ENCODE data around the gene KLF1.
A peak's percentile ranks its signal among the peaks of the same experiment; 100 is the strongest.
"Not testable (repeated sequence)": the region's sequence is repeated elsewhere in the genome, so short reads cannot be mapped to it uniquely, and the experiment has no call there.

The KLF1 gene

GRCh38 chr19:12846613-12847012, 40.4 kb downstream of the KLF1 start:
- not testable (repeated sequence) for H3K27me3 ChIP-seq (ENCODE audit: control insufficient read depth in 3 of 3, insufficient read depth in 3 of 3, low read depth in 1 of 3, low read length in 3 of 3); H4K8ac ChIP-seq (ENCODE audit: low read depth, low read length); H3K9ac ChIP-seq (ENCODE audit: low read depth, low read length, poor library complexity); H2AFZ ChIP-seq (ENCODE audit: low read length); H2BK120ac ChIP-seq (ENCODE audit: low read depth, low read length); H3K18ac ChIP-seq (ENCODE audit: low read length); H2BK5ac ChIP-seq (ENCODE audit: low read length); H3K23ac ChIP-seq (ENCODE audit: low read depth, low read length, poor library complexity); H2AK5ac ChIP-seq (ENCODE audit: low read depth, low read length); H3K14ac ChIP-seq (ENCODE audit: low read length); H3K9me3 ChIP-seq (replicated peaks in 1 of 2; ENCODE audit: control insufficient read depth in 2 of 2, insufficient read depth in 1 of 2, low read depth in 1 of 2, low read length in 2 of 2); DNase-seq (ENCODE audit: low spot score); H3K4me1 ChIP-seq (ENCODE audit: control insufficient read depth in 2 of 2, insufficient read depth in 1 of 2, low read depth in 1 of 2, low read length in 2 of 2); H3K27ac ChIP-seq (replicated peaks; ENCODE audit: low read length); H3K79me1 ChIP-seq (ENCODE audit: low read depth, low read length); H3K4me3 ChIP-seq (ENCODE audit: low read length in 2 of 2); H2BK12ac ChIP-seq (ENCODE audit: low read length); H3K4me2 ChIP-seq (ENCODE audit: insufficient read depth, low read length, poor library complexity, severe bottlenecking); H3K4ac ChIP-seq (ENCODE audit: low read length); H2BK15ac ChIP-seq (ENCODE audit: low read length); H4K91ac ChIP-seq (ENCODE audit: low read depth, low read length, poor library complexity)
- WGBS, 2 donors (ENCODE audit: extremely low coverage in 2 of 2, insufficient read length in 2 of 2, insufficient replicate concordance in 1 of 2) = no CpG with 5 or more reads among the region's 7 CpGs
- peaks cover 4 to 11% of the 10 kb centered on the region in 2 donors for H3K36me3 ChIP-seq (replicated peaks in 1 of 2; ENCODE audit: control insufficient read depth in 2 of 2, insufficient read depth in 2 of 2, low read length in 2 of 2)

GRCh38 chr19:12843999-12844732, 42.8 kb downstream of the KLF1 start:
- no peak overlapping the region for H3K18ac ChIP-seq (ENCODE audit: low read length)
- peaks cover 0 to 2% (median 0%) of the 10 kb centered on the region in 3 experiments for H3K27me3 ChIP-seq (ENCODE audit: control insufficient read depth in 3 of 3, insufficient read depth in 3 of 3, low read depth in 1 of 3, low read length in 3 of 3)
- H3K36me3 ChIP-seq (replicated peaks in 1 of 2; ENCODE audit: control insufficient read depth in 2 of 2, insufficient read depth in 2 of 2, low read length in 2 of 2) = peaks cover 4 to 11% of the 10 kb centered on the region in 2 donors
- H3K27ac ChIP-seq (replicated peaks; ENCODE audit: low read length) = no peak overlapping the region
- H2BK120ac ChIP-seq (ENCODE audit: low read depth, low read length) = no peak overlapping the region
- H2BK12ac ChIP-seq (ENCODE audit: low read length) = no peak overlapping the region
- H3K9ac ChIP-seq (ENCODE audit: low read depth, low read length, poor library complexity) = no peak overlapping the region
- no peak overlapping the region for H2BK15ac ChIP-seq (ENCODE audit: low read length)
- H4K91ac ChIP-seq (ENCODE audit: low read depth, low read length, poor library complexity) = no peak overlapping the region
- no peak overlapping the region for H3K23ac ChIP-seq (ENCODE audit: low read depth, low read length, poor library complexity)
- no peaks in the 10 kb centered on the region for H3K9me3 ChIP-seq (replicated peaks in 1 of 2; ENCODE audit: control insufficient read depth in 2 of 2, insufficient read depth in 1 of 2, low read depth in 1 of 2, low read length in 2 of 2)
- no CpG with 5 or more reads among the region's 3 CpGs for WGBS, 2 donors (ENCODE audit: extremely low coverage in 2 of 2, insufficient read length in 2 of 2, insufficient replicate concordance in 1 of 2)
- no peaks in the 10 kb centered on the region for H3K79me1 ChIP-seq (ENCODE audit: low read depth, low read length)
- no peak overlapping the region for H4K8ac ChIP-seq (ENCODE audit: low read depth, low read length)
- H3K4ac ChIP-seq (ENCODE audit: low read length) = no peak overlapping the region
- no peak overlapping the region for H3K14ac ChIP-seq (ENCODE audit: low read length)
- H2BK5ac ChIP-seq (ENCODE audit: low read length) = no peak overlapping the region
- no peak overlapping the region for H2AK5ac ChIP-seq (ENCODE audit: low read depth, low read length)
- H3K4me1 ChIP-seq (ENCODE audit: control insufficient read depth in 2 of 2, insufficient read depth in 1 of 2, low read depth in 1 of 2, low read length in 2 of 2) = peaks cover 6 to 18% of the 10 kb centered on the region in 2 donors
- no peak overlapping the region for H3K4me3 ChIP-seq (ENCODE audit: low read length in 2 of 2)
- no peak overlapping the region for H2AFZ ChIP-seq (ENCODE audit: low read length)
- no peak overlapping the region for H3K4me2 ChIP-seq (ENCODE audit: insufficient read depth, low read length, poor library complexity, severe bottlenecking)
- no peak for DNase-seq (ENCODE audit: low spot score)

GRCh38 chr19:12843328-12843727, 43.7 kb downstream of the KLF1 start:
- no peak overlapping the region for H3K9ac ChIP-seq (ENCODE audit: low read depth, low read length, poor library complexity)
- H3K14ac ChIP-seq (ENCODE audit: low read length) = no peak overlapping the region
- no peak overlapping the region for H3K18ac ChIP-seq (ENCODE audit: low read length)
- H3K9me3 ChIP-seq (replicated peaks in 1 of 2; ENCODE audit: control insufficient read depth in 2 of 2, insufficient read depth in 1 of 2, low read depth in 1 of 2, low read length in 2 of 2) = no peaks in the 10 kb centered on the region
- peaks cover 10 to 20% of the 10 kb centered on the region in 2 donors for H3K4me1 ChIP-seq (ENCODE audit: control insufficient read depth in 2 of 2, insufficient read depth in 1 of 2, low read depth in 1 of 2, low read length in 2 of 2)
- H2AK5ac ChIP-seq (ENCODE audit: low read depth, low read length) = no peak overlapping the region
- H3K4me3 ChIP-seq (ENCODE audit: low read length in 2 of 2) = no peak overlapping the region
- H4K91ac ChIP-seq (ENCODE audit: low read depth, low read length, poor library complexity) = no peak overlapping the region
- H2BK5ac ChIP-seq (ENCODE audit: low read length) = no peak overlapping the region
- H3K4me2 ChIP-seq (ENCODE audit: insufficient read depth, low read length, poor library complexity, severe bottlenecking) = no peak overlapping the region
- no peak for DNase-seq (ENCODE audit: low spot score)
- H2BK120ac ChIP-seq (ENCODE audit: low read depth, low read length) = no peak overlapping the region
- no peak overlapping the region for H2BK12ac ChIP-seq (ENCODE audit: low read length)
- H3K27me3 ChIP-seq (ENCODE audit: control insufficient read depth in 3 of 3, insufficient read depth in 3 of 3, low read depth in 1 of 3, low read length in 3 of 3) = peaks cover 0 to 2% (median 0%) of the 10 kb centered on the region in 3 experiments
- H3K4ac ChIP-seq (ENCODE audit: low read length) = no peak overlapping the region
- H2AFZ ChIP-seq (ENCODE audit: low read length) = no peak overlapping the region
- no peak overlapping the region for H2BK15ac ChIP-seq (ENCODE audit: low read length)
- H3K27ac ChIP-seq (replicated peaks; ENCODE audit: low read length) = no peak overlapping the region
- no peak overlapping the region for H4K8ac ChIP-seq (ENCODE audit: low read depth, low read length)
- peaks cover 0 to 8% of the 10 kb centered on the region in 2 donors for H3K36me3 ChIP-seq (replicated peaks in 1 of 2; ENCODE audit: control insufficient read depth in 2 of 2, insufficient read depth in 2 of 2, low read length in 2 of 2)
- no peak overlapping the region for H3K23ac ChIP-seq (ENCODE audit: low read depth, low read length, poor library complexity)
- WGBS, 2 donors (ENCODE audit: extremely low coverage in 2 of 2, insufficient read length in 2 of 2, insufficient replicate concordance in 1 of 2) = no CpG with 5 or more reads among the region's 11 CpGs
- no peaks in the 10 kb centered on the region for H3K79me1 ChIP-seq (ENCODE audit: low read depth, low read length)

- WGBS, 2 donors (ENCODE audit: extremely low coverage in 2 of 2, insufficient read length in 2 of 2, insufficient replicate concordance in 1 of 2) = no CpG with 5 or more reads among the region's 18 CpGs
- Histone ChIP-seq H2BK12ac (ENCODE audit: low read length) (peak overlapping the region; percentile 67), H3K27me3 (ENCODE audit: control insufficient read depth in 3 of 3, insufficient read depth in 3 of 3, low read depth in 1 of 3, low read length in 3 of 3) (no peaks in the 10 kb centered on the region), H3K4me3 (ENCODE audit: low read length in 2 of 2) (peak overlapping the region in 1 of 2 donors; percentile 27), H2AK5ac (ENCODE audit: low read depth, low read length) (no peak overlapping the region), H2BK120ac (ENCODE audit: low read depth, low read length) (no peak overlapping the region), H3K9me3 (replicated peaks in 1 of 2; ENCODE audit: control insufficient read depth in 2 of 2, insufficient read depth in 1 of 2, low read depth in 1 of 2, low read length in 2 of 2) (no peaks in the 10 kb centered on the region), H3K18ac (ENCODE audit: low read length) (no peak overlapping the region), H2AFZ (ENCODE audit: low read length) (no peak overlapping the region), H3K4me2 (ENCODE audit: insufficient read depth, low read length, poor library complexity, severe bottlenecking) (no peak overlapping the region), H3K27ac (replicated peaks; ENCODE audit: low read length) (no peak overlapping the region), H2BK5ac (ENCODE audit: low read length) (no peak overlapping the region), H3K4me1 (ENCODE audit: control insufficient read depth in 2 of 2, insufficient read depth in 1 of 2, low read depth in 1 of 2, low read length in 2 of 2) (peaks cover 10 to 20% of the 10 kb centered on the region in 2 donors), H4K8ac (ENCODE audit: low read depth, low read length) (no peak overlapping the region), H2BK15ac (ENCODE audit: low read length) (no peak overlapping the region), H3K79me1 (ENCODE audit: low read depth, low read length) (no peaks in the 10 kb centered on the region), H4K91ac (ENCODE audit: low read depth, low read length, poor library complexity) (peak overlapping the region; percentile 1), H3K23ac (ENCODE audit: low read depth, low read length, poor library complexity) (peak overlapping the region; percentile 82), H3K36me3 (replicated peaks in 1 of 2; ENCODE audit: control insufficient read depth in 2 of 2, insufficient read depth in 2 of 2, low read length in 2 of 2) (peaks cover 0 to 4% of the 10 kb centered on the region in 2 donors), H3K14ac (ENCODE audit: low read length) (no peak overlapping the region), H3K4ac (ENCODE audit: low read length) (no peak overlapping the region), H3K9ac (ENCODE audit: low read depth, low read length, poor library complexity) (no peak overlapping the region)
- no peak for DNase-seq (ENCODE audit: low spot score)
Observed at GRCh38 chr19:12842511-12842910, 44.5 kb downstream of the KLF1 start.

Measured in neuronal stem cell (in vitro differentiated cells).